ENCODE results near the gene PIK3R3.

DNA sequence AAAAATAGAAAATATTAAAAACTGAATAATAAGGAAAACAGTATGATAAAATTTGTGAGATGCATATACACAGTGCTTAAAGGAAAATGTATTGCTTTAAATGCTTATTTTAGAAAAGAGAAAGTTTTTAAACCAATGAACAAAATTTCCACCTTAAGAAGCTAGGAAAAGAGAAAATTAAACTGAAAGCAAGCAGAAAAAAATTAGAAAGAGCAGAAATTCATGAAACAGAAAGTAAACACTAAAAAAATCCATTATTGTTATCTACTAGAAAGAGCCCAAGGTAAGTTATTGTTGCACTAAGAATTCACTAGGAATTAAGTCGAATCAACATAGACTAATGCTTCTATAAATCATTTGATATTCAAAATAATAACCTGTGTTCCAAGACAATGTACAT lies 67.7 kb downstream of the PIK3R3 start:
- TF ChIP-seq CTCF (IDR thresholded peaks at IDR 0.05) (no peak), POLR2A (IDR thresholded peaks at IDR 0.05) (no peak)
